Mammary epithelial cell (primary cell): ENCODE results near the gene TNS1.

ENCODE experiments used
- EZH2 ChIP-seq: IDR thresholded peaks from 2 replicates; pipeline ENCODE4 v1.6.1; 2012; ENCODE audit warnings: low read length, inconsistent platforms, borderline replicate concordance
- TF ChIP-seq, protein P1 (sequence below), 2 donors: IDR thresholded peaks in 1 of 2; conservative IDR thresholded peaks in 1 of 2; 2 replicates each; pipeline ENCODE4 v1.5.1; 2011 to 2012; ENCODE audit warnings: inconsistent platforms in 2 of 2, low read length in 2 of 2, mild to moderate bottlenecking in 2 of 2, control low read depth in 1 of 2, low read depth in 1 of 2; ENCODE audit not compliant: insufficient read depth in 1 of 2; ENCODE audit errors: extremely low read depth in 1 of 2

- TF ChIP-seq, protein P1, sequence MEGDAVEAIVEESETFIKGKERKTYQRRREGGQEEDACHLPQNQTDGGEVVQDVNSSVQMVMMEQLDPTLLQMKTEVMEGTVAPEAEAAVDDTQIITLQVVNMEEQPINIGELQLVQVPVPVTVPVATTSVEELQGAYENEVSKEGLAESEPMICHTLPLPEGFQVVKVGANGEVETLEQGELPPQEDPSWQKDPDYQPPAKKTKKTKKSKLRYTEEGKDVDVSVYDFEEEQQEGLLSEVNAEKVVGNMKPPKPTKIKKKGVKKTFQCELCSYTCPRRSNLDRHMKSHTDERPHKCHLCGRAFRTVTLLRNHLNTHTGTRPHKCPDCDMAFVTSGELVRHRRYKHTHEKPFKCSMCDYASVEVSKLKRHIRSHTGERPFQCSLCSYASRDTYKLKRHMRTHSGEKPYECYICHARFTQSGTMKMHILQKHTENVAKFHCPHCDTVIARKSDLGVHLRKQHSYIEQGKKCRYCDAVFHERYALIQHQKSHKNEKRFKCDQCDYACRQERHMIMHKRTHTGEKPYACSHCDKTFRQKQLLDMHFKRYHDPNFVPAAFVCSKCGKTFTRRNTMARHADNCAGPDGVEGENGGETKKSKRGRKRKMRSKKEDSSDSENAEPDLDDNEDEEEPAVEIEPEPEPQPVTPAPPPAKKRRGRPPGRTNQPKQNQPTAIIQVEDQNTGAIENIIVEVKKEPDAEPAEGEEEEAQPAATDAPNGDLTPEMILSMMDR (conservative IDR thresholded peaks at IDR 0.05 in 1 of 2, IDR thresholded peaks at IDR 0.05 in 1 of 2; ENCODE audit: extremely low read depth in 1 of 2, insufficient read depth in 1 of 2, low read depth in 1 of 2, low read length in 2 of 2): no peak
- TF ChIP-seq EZH2: no peak
Measured at GRCh38 chr2:217953531-217953932, 49.3 kb downstream of the TNS1 start.
